Glomerular visceral epithelial cell (primary cell): ENCODE results near the gene FBXO21.

Experiments
- DNase-seq: peaks from one replicate; pipeline ENCODE4 v3.0.0-alpha.2; 2016; ENCODE audit errors: extremely low spot score

FBXO21 gene

DNA sequence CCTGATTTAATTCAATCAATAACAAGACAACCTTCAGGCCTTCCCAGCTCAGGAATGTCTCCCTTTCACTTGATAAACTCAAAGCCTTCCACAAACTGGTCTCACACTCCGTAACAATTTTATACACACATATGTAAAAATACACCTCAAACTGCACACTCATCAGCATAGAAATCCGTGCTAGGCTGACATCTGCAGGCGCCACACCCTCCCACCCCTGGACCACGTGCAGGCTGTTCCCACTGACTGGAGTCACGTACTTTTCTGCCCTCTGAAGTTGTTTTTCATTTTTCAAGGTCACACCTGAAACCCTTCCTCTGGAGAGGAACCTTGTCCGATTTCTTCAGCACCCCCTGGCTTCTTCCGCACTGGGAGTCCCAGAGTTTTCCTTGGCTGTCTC is 27.6 kb downstream of the FBXO21 start:
- no peak for DNase-seq

GRCh38 chr12:117162167-117162539 is 28.1 kb downstream of the FBXO21 start:
- no peak for DNase-seq

- no peak for DNase-seq
Observed at GRCh38 chr12:117161460-117162166, 28.7 kb downstream of the FBXO21 start.

DNA sequence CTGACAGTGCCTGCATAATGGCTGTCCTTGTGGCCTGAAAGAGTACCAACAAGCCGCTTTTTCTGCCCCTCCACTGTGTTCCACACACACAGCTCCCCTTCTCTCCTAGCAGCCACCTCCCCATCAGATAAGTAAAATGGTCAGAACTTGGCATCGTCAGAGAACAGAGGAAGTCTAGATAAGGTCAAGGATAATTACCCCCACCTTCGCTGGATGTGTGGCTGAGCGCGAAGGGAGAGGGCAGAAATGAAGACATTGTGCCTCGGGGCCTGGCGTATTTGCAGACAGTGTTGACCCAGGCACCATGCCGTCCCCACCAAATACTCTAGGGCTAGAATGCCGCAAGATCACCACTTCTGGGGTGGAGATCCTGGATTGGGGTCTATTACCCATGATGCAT is 30.6 kb downstream of the FBXO21 start:
- no peak for DNase-seq

- DNase-seq = no peak
Observed at GRCh38 chr12:117158911-117159553, 31.2 kb downstream of the FBXO21 start.

DNA sequence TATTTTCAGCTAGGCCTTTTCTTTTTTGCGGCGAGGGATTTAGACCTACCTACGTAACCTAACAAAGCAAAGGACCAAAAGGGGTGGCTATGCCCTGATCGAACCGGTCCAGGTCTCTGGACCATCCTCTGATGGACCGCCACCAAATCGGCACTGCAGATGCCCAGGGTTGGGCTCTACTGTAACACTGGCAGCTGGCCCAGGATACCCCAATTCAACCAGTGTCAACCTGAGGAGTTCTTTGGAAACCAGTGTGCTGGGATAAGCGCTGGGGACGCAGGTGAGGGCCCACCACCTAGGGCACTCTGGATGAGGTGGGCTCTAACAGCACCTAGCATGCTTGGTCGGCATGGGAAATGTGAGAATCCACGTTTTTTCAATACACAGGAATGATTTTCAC is 32.2 kb downstream of the FBXO21 start:
- no peak for DNase-seq

- peak; percentile 72 for DNase-seq
Observed at GRCh38 chr12:117155278-117156060, 34.8 kb downstream of the FBXO21 start.

DNA sequence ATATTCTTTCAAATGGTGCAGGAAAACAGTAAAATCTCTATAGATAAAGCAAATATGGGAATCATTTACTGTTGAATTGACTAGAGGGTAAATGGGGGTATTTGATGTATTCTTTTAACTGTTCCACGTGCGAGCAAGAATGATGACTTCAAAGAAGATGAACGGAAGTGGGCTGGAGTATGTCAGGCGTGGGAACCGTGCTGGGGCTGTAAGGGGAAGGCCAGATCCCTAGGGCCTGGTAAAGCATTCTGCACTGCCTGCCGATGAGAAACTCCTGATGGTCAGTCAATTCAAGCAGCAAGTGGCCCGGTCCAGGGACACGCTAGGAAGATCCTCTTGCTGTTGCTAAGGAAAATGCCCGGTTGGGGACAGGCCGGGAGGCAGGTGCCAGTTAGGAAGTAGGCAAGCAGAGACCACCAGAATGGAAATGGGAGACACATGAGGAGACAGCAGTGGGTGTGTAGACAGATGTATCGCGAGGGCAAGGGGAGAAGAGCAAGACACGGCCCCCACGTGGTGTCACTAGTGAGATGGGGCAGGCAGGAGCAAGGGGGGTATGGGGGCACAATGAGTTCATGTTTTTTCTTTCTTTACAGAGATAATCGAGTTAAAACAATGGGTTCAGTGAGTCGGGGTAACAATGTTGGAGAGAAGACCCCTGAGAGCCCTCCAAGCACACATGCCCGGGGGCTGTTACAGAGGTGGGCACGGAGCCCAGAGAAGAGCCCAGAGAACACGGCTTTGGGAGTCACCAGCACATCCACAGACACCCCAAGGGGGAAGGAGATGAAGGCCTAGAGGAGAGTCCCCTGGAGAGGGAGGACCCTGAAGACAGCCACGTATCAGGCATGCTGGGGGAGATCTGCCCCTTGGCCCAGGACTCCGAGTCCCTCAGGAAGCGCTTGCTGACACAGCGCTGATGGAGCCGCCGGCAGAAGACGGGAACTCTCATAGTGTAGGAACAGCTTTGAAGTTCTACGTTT is 37.2 kb downstream of the FBXO21 start:
- no peak for DNase-seq

DNA sequence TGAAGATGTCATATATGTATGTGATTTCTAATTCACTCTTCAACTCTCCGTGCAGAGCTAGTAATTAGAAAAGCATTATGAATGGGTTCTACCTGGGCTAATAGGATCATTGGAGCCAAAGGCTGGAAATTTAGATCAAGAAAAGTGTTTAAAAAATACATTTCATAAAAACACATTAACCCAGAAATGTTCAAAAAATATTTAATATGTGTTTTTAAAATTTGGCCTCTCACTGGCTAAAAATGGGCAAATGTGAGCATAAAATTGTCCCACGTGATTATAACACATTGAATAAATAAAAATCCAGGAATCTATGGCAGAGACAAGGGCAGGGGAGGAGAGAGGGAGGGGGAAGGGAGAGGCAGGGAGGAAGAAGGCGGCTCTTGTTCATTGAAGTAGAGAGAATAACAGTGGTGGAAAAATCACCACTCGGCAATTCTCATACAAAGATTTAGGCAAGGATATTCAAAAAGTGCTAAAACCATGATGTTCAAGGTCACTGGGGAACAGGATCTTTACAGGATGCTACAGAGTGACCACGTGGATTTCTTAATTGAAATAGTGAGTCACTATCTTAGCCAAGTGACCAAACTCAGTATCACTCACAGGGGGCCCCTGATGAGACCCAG is 38.8 kb downstream of the FBXO21 start:
- no peak for DNase-seq

GRCh38 chr12:117149431-117149830 is 40.8 kb downstream of the FBXO21 start:
- no peak for DNase-seq

DNA sequence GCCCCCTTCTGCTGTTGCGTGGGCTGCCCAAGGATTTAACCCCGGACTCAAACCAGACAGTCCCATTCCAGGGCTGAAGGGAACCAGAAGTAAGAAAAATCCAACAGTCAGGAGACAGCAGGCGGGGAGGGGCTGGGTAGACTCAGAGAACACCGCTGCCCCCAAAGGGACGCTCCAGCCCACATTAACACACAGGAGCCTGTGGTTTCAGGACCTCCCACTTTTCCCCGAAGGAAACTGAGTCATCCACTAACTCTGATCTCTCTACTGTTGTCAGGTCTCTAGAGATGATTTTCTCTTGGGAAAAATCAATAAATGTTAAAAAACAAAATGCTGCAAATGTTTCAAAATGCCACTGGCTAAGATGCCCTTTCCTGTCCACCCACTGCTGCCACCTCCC is 41.6 kb downstream of the FBXO21 start:
- no peak for DNase-seq

GRCh38 chr12:117147639-117148038 is 42.6 kb downstream of the FBXO21 start:
- DNase-seq = no peak

GRCh38 chr12:117145597-117146154 is 44.6 kb downstream of the FBXO21 start:
- DNase-seq = no peak

- no peak for DNase-seq
Observed at GRCh38 chr12:117144599-117144998, 45.7 kb downstream of the FBXO21 start.

GRCh38 chr12:117143008-117143532 is 47.2 kb downstream of the FBXO21 start:
- no peak for DNase-seq

DNA sequence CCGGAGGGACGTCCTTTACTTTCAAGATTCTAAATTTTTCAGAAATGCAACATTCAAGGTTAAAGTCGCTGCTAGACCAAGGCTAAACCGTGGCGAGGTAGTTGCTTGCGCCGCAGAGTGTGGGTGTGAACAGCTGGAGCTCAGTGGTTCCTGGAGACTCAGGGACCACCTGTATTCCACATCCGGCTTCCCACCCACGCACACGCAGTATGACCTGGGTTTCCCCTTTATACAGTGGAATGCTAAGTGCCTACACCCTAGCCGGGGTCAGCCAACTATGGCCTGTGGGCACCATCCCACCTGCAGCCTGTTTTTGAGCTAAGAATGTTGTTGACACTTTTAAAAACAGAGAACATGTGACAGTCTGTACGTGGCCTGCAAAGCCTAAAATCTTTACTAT is 48.2 kb downstream of the FBXO21 start:
- DNase-seq = no peak

DNA sequence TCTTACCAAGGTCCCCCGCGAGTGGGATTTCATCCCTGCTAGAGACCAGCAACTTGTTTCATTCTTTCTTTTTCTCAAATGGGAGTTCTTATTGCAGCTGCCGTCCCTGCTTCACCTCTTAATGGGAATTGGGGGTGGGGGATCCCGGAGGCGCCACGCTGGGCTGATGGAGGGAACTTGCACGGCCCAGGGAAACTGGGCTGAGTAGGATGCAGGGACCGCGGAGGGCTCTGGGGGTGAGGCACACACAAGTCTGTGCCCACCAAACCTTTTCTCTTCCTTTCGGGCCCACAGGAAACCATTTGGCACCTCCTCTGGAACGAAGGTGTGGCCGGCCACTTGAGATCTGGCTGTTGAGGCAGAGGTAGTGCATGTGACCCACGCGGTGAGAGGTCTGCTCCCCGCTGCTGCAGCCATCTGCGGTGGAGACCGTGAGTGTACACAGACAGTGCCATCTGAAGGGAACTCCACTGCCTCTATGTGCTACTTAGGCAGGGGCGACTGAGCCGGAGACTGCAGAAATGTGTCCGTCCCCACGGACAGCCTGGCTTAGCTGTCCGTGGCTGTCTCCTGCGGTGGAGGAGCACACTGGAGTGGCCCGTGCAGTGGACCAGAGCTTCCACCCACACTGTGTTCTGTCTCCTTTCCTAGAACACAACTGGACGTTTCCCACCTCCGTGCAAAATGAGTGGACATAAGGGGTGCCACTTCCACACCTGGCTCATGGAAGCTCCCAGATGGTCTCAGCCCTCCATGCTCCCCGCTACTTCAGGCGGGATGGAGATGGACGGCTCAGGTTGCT is 49.0 kb downstream of the FBXO21 start:
- no peak for DNase-seq

- no peak for DNase-seq
Observed at GRCh38 chr12:117140397-117141096, 49.7 kb downstream of the FBXO21 start.

DNA sequence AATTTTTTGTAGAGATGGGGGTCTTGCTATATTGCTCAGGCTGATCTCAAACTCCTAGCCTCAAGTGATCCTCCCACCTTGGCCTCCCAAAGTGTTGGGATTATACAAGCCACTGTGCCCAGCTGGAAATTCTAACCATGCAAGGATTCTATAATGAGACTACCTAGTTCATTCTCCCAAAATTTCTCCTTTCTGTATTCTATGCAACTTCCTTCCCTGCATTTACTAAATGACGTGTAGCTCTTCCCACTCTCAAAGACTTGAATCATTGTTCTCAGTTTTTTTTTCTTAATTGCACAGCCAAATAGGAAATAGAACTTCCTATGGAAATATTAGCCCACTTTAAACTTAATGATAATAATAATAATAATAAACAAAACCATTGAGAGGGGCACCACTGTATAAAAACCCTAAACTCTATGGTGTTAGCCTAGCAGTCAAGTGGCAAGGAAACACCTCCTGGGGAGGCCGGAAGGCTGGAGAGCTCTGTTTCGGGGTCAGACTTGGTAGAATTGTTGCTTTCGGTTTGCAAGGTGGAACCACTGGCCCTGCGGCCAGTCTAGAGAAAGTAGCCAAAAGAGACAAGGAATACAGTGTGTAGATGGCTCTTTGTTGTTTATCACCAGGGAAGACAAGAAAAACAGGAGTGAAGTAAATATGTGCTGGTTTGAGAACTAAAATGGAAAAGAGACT is 51.1 kb downstream of the FBXO21 start:
- DNase-seq = no peak
